ENCODE data around the gene KIAA0040.

KIAA0040 gene

DNA sequence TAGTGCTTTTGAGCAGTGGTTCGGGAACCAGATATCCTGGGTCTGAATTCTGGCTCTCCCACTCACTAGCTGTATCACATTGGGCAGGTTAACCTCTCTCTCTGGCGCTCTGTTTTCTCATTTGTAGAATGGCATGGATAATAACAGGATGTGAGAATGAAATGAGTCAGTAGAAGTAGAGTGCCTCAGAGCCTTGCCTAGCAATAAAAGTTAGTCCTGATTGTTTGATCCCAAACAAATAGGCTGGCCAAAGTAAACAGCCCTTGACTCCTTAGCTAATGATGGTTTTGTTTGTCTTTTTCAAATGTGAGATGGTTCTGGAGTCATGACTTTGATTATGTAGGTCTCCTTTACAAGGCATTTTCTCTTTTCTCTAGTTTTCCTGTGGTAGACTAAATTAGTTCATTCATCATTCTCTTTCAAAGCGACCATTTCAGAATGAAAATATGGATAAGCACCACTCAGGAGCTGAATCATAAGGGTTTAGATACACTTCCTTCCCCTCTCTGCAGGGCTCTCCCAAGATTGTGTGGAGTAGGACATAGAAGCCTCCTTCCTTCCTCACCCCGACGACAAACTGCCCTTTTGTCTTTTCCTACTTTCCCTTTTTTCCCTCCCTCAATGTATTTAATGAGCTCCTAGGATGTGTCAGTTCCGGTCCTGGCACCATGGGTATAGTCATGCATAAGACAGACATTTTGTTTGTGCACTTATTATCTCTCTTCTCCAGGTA is 23.1 kb downstream of the KIAA0040 start:
- no peak for DNase-seq

- no peak for DNase-seq
Observed at GRCh38 chr1:175168782-175169181, 23.8 kb downstream of the KIAA0040 start.

GRCh38 chr1:175167861-175168260 is 24.7 kb downstream of the KIAA0040 start:
- DNase-seq: no peak

DNA sequence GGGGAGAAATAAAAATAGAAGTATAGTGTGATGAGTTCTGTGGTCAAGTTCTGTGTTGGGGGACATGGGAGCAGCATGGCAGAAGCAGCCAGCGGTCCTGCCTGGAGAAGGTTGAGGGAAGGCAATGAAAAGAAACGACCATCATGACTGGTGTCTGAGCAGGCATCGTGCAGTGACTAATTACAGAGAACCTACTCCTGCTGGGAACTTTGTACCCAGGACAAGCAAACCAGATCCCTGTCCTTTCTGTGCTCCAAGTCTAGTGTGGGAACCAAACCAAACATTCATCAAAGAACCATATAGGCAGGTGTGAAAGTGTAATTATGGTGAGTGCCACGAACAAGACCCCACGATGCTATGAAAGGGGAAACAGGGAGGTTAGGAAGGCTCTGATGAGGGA is 25.8 kb downstream of the KIAA0040 start:
- DNase-seq: no peak

DNA sequence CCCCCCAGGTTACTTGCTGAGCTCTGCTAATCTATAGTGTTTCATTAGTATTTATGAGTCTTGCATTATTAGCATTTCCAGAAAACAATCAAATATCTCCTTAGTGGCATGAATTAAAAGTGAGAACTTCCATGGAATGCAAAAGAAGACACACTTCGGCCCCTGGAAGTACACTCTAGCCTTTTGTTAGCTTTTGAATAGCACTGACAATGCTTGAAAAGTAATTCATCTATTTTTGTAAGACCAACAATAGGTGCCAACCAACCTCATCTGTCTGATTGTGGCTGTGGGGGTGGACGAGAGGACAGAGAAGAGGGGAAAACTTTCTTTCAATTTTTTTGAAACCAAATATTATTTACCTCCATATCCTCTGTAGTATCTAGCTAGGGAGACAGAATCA is 27.8 kb downstream of the KIAA0040 start:
- no peak for DNase-seq

DNA sequence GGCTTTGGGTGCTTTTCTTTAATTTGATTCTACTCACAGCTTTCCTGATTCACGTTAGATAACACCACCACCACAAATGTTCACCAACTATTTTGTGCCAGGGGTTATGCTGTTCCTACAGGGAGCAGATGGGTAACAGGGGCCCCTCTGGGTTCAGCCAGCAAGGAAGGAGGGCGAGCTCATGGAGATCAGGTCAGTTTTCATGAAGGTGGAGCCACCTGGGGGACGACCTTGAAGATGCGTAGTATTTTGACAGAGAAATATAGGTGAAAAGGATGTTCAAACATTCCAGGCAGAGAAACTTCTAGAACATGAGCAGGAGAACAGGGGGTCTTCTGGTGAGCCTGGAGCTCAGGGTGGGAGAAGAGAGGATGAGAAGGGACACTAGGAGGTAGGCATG is 28.9 kb downstream of the KIAA0040 start:
- DNase-seq: no peak

DNA sequence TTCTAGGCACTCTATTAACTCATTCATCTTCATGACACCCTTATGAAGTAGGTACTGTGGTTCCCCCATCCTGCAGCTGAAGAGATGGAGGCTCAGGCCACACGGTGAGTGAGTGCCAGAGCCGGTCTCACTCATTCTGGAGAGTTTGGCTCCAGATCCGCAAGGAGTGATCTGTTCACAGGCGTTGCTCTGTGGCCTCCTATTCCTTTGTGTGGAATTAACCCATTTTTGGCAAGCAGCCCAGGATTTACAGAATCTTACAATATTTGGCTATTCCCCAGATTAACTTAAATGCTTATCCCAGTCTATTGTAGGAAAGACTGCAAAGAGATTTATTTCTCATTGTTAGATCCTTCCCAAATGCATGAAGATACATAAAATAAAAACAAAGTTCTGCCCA is 29.6 kb downstream of the KIAA0040 start:
- no peak for DNase-seq

DNA sequence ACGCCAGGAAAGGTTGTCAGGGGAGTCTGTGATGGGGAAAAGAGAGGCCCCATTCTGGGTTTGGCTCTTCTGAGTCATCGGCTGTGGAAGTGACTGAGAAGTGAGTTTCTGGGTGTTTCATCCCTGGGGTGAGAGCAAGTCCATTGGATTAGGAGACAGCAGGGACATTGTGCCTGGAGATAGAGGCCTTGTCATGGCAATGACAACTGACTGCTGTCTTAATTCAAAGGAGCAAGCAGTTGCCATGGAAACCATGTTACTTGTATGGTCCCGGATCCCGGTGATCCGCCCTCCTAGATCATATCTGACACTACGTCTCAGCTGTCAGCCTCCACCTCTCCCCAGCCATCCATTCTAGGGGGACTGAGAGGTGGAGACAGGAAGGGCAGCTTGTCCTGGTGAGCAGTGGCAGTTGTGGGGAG is 34.4 kb downstream of the KIAA0040 start:
- no peak for DNase-seq

DNA sequence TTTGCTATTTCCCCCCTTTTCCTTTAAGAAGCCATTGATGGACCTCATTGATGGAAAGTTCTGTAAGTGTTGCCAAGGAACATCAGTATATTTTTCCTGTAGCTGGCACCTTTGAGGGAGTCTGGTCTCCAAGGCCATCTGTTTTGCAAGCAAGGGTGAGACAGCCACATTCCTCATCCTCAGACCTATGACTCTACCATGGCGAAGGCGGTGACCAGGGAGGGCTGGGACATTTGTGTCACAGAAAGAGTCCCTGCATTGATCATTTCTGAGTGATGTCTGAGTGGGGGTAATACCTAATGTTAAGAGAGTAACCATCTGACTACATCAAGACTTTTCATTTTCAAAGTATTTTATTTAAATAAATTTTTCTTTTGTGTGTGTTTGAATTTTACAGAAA is 35.4 kb downstream of the KIAA0040 start:
- no peak for DNase-seq

DNA sequence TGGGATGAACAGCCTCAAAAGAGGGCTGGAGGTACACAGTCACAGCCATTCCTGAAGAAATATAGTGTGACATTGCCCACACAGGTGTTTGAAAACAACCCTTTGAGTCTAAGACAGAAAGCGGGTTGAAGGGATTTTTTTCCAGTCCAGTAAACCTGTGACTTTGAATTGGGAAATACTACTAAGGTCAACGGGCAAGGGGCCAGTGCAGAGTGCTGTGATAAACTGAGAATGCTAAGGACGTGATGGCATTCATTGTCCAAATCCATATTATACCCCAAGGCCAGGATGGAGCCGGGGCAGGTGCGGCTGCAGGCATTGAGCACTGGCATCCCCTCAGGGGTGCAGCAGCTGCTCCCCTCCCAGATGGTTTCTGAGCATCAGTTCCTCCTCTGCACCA is 36.6 kb downstream of the KIAA0040 start:
- no peak for DNase-seq

DNA sequence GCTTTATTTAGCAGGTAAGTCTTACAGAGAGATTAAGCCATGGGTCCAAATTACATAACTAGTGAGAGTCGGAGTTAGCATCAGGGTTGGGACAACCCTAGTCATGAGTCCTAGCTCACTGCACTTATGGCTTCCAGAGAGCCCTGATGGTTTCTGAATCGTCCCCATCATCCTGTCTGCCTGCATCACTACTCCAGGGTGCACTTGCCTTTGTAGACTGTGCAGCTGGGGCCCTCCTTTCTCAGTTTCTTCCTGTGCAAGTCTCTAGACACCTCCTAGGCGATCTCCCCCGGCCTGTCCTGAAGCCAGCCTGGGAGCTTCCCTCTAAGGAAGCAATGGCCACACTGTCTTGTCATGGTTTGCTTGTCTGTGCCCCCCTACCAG is 37.1 kb downstream of the KIAA0040 start:
- no peak for DNase-seq

DNA sequence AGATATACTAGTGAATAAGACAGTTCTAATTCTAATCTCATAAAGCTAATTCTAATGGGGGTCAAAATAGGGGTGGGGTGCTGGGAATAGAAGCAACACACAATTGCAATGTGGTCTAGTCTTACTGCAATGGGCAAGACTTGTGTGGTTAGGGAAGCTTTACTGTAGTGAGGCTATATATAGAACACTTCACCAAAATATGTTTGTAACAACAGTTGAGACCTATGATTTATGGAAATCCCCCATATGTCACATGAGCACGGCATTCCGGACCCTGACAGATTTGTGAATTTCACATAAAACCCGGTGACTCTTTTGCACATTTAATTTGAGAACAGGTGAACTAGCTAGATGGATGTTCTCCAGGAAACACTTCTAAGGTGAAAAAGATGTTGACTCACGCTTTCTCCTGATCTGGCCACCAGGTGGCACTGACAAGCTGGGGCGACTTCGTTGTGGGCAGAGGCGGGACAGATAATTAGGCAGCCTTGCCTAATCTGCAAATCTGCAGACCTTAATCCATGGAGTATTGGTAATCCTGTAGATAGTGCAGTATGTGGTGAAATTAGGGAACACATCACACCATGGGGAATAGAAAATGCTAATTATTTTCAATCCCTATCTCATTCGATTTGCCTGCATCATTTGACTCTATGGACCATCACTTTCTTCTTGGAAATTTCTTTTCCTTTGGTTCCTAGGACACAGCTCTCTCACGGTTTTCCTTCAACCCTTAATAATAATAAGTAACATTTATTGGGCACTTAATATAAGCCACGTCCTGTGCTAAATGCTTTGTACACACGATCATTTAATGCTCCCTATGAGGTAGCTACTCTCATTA is 37.7 kb downstream of the KIAA0040 start:
- peak; percentile 45 for DNase-seq

DNA sequence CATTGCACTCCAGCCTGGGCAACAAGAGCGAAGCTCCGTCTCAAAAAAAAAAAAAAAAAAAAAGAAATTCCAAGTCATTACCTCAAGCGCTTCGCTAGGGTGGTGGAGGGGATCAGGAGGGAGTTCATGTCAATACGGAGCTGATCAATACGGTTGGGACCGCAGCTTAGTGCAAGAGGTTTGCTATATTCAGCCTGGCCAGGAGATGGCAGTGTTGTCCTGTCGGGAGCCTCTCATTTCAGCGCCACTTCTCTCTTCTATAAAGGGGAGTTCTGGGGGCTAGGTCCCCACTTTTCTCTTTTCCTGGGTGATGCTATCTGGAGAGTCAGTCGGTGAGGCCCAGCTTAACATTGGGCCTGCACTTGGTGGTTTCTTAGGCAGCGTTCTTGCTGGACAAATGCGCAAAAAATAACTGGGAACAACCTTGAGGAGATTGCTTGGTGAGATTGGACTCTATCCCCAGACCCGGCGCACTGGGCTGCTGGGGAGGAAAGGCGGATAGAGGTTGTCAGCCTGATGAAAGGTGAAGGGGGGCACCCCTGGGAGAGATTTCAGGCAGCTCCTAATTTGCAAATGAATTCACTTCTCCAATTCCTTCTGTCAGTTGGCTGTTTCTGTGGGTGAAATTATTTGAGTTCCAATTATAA is 40.4 kb downstream of the KIAA0040 start:
- DNase-seq: peak; percentile 48

GRCh38 chr1:175150596-175151319 is 41.8 kb downstream of the KIAA0040 start:
- DNase-seq: no peak

DNA sequence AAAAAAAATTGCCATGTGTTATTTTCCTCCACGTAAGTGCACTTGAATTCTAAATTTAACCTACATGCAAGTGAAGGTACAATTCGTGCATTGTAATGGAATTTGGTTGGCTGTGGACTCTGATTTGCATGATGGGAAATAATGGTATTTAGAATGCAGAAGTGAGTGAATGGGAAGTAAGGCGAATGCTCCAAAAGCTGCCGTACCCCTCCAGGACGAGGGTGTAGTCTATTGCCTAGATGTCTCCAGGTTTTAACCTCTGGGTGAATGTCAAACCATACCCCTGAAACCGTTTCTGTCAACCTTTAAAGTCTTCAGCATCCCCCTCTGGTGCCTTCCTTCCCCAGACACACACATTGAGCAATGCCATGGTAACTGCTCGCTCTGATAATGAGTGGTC is 44.5 kb downstream of the KIAA0040 start:
- no peak for DNase-seq

GRCh38 chr1:175147569-175147968 is 45.0 kb downstream of the KIAA0040 start:
- DNase-seq: no peak

DNA sequence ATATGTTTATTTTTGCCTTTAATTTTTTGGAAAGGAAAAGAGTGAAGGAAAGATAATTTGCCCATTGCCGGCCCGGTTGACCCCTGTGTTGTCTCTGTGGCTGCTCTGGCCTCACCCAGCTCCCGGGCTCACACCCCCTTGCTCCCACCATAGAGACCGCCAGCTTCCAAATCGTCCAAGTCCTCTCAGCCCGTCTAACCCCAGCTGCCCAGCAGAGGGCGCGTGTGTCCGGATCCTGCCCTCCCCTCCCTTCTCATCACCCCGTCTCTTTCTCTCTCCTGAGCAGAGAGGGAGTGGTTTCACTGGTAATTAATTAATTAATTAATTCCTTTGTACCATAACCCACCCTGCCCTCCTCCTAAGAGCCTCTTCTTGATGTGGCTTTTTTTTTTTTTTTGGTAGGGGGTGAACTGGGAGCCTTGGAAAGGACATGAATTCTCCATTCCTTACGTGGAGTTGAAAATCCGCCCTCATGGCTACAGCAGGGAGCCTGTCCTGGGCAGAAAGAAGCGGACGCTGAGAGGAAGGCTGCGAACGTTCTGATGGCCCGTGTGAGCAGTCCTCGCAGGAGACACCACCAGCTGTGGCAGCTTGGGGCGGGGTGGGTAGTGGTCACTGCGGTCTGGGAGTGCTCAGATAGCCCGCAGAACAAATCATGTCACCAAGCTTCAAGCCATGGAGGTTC is 45.9 kb downstream of the KIAA0040 start:
- DNase-seq: peak; percentile 61

DNA sequence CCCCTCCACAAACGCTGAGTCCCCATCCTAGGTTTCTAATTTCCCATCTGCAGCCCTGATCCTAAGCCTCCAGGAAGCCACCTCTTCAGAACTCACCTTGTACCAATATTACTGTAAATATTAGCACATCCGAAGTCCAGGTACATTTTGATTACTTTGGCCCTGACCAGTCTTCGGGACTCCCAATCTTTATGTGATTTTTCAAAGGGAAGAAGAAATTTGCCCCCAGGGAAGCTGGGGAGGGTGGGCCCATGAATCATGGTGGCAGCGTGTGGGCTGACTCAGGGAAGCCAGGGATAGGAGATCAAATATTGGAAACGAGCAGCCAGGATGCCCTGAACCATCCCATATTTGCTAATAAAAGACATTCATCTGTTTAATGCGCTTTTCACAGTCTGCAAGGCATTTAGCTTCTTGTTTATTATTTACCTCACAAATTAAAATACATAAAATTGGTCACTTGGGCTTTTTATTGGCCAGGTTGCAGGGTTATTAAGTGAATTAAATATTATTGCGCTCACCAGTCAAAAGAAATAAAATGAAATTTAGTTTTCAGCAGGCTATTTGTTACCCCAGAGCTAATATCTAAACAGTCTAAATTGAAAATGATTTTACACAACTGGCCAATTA is 46.6 kb downstream of the KIAA0040 start:
- DNase-seq: no peak

- DNase-seq: no peak
Observed at GRCh38 chr1:175138579-175138978, 54.0 kb downstream of the KIAA0040 start.

DNA sequence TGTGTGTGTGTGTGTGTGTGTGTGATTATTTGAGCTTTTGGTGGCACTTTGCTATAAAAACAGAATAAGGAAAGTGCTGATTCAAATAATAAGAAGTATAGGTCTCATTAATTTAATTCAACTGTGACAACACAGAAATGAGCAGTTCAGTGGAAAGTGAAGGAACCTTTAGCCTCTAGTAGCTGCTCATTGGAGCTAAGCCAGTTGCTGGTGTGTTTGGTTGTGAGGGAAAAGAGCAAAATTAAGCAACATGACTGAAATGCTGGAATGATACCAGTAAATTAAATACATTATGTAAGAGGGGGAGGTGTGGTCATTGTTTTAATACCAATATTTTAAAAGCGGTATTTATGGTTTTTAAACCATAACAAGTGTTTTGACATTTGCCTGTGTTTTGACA is 55.2 kb downstream of the KIAA0040 start:
- DNase-seq: no peak

GRCh38 chr1:175136246-175136645 is 56.3 kb downstream of the KIAA0040 start:
- DNase-seq: no peak

GRCh38 chr1:175134500-175134899 is 58.1 kb downstream of the KIAA0040 start:
- no peak for DNase-seq

Measured in NCI-H1694 treated with DMSO at 0.1 percent for 48 hours (cell line).